ENCODE measurements around the gene REN. TPM values are rescaled to one million over a fixed set of nuclear protein-coding genes. Genes with fewer than 3 reads are reported as not detected.

Gene REN
- total and polyA plus RNA-seq, 4 donors = 0.05 to 0.25 (median 0.15) TPM; not detected in 1

DNA sequence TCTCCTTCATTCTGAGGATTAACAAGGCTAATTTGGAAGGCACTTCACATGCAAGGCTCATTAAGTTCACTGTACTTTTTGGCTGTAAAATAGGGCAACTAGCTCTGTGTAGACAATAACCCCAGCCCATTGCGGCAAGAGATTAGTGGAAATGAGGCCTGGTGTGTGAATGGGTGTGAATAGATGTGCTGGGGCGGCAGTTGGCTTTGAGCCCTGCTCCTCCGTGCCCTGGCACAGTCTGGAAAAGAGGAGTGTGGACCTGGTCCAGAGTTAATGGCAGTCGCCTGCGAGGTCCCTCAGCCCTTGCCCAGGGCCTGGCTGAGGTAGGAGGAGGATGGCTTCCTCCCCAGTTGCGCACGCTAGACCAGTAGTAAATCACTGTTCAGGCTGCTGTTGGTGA, 25.3 kb upstream of the REN start:
- 75% methylated on average over 7 of the region's 7 CpGs for WGBS
- H3K9me3 ChIP-seq (ENCODE audit: control insufficient read depth in 4 of 4, low read length in 3 of 4) = no peaks in the 10 kb centered on the region
- no peak overlapping the region for H3K27ac ChIP-seq (ENCODE audit: low read depth in 1 of 2, low read length in 2 of 2)
- no peak overlapping the region for H3K4me3 ChIP-seq (ENCODE audit: low read depth in 1 of 3, low read length in 3 of 3)
- no peak overlapping the region for H3K9ac ChIP-seq (ENCODE audit: low read depth in 1 of 2, low read length in 2 of 2)
- H3K36me3 ChIP-seq (ENCODE audit: control insufficient read depth in 4 of 4, insufficient read depth in 3 of 4, low read depth in 1 of 4, low read length in 3 of 4) = no peaks in the 10 kb centered on the region
- no peak for DNase-seq (ENCODE audit: low spot score)
- TF ChIP-seq RXRA (IDR thresholded peaks at IDR 0.05) (no peak), HNF4G (IDR thresholded peaks at IDR 0.05) (no peak), RAD21 (IDR thresholded peaks at IDR 0.05) (no peak), EGR1 (IDR thresholded peaks at IDR 0.05; ENCODE audit: low read depth in 2 of 2) (no peak), SP1 (IDR thresholded peaks at IDR 0.05) (no peak), GABPA (IDR thresholded peaks at IDR 0.05 in 1 of 2, conservative IDR thresholded peaks at IDR 0.05 in 1 of 2) (no peak), TAF1 (conservative IDR thresholded peaks at IDR 0.05) (no peak), FOXA2 (IDR thresholded peaks at IDR 0.05) (no peak), YY1 (IDR thresholded peaks at IDR 0.05) (no peak)
- TF ChIP-seq, protein P1, sequence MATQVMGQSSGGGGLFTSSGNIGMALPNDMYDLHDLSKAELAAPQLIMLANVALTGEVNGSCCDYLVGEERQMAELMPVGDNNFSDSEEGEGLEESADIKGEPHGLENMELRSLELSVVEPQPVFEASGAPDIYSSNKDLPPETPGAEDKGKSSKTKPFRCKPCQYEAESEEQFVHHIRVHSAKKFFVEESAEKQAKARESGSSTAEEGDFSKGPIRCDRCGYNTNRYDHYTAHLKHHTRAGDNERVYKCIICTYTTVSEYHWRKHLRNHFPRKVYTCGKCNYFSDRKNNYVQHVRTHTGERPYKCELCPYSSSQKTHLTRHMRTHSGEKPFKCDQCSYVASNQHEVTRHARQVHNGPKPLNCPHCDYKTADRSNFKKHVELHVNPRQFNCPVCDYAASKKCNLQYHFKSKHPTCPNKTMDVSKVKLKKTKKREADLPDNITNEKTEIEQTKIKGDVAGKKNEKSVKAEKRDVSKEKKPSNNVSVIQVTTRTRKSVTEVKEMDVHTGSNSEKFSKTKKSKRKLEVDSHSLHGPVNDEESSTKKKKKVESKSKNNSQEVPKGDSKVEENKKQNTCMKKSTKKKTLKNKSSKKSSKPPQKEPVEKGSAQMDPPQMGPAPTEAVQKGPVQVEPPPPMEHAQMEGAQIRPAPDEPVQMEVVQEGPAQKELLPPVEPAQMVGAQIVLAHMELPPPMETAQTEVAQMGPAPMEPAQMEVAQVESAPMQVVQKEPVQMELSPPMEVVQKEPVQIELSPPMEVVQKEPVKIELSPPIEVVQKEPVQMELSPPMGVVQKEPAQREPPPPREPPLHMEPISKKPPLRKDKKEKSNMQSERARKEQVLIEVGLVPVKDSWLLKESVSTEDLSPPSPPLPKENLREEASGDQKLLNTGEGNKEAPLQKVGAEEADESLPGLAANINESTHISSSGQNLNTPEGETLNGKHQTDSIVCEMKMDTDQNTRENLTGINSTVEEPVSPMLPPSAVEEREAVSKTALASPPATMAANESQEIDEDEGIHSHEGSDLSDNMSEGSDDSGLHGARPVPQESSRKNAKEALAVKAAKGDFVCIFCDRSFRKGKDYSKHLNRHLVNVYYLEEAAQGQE (IDR thresholded peaks at IDR 0.05) = no peak
- TF ChIP-seq, protein P2, sequence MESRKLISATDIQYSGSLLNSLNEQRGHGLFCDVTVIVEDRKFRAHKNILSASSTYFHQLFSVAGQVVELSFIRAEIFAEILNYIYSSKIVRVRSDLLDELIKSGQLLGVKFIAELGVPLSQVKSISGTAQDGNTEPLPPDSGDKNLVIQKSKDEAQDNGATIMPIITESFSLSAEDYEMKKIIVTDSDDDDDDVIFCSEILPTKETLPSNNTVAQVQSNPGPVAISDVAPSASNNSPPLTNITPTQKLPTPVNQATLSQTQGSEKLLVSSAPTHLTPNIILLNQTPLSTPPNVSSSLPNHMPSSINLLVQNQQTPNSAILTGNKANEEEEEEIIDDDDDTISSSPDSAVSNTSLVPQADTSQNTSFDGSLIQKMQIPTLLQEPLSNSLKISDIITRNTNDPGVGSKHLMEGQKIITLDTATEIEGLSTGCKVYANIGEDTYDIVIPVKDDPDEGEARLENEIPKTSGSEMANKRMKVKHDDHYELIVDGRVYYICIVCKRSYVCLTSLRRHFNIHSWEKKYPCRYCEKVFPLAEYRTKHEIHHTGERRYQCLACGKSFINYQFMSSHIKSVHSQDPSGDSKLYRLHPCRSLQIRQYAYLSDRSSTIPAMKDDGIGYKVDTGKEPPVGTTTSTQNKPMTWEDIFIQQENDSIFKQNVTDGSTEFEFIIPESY (IDR thresholded peaks at IDR 0.05) = no peak
- TF ChIP-seq, protein P3, sequence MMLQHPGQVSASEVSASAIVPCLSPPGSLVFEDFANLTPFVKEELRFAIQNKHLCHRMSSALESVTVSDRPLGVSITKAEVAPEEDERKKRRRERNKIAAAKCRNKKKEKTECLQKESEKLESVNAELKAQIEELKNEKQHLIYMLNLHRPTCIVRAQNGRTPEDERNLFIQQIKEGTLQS (IDR thresholded peaks at IDR 0.05) = no peak
- TF ChIP-seq, protein P4, sequence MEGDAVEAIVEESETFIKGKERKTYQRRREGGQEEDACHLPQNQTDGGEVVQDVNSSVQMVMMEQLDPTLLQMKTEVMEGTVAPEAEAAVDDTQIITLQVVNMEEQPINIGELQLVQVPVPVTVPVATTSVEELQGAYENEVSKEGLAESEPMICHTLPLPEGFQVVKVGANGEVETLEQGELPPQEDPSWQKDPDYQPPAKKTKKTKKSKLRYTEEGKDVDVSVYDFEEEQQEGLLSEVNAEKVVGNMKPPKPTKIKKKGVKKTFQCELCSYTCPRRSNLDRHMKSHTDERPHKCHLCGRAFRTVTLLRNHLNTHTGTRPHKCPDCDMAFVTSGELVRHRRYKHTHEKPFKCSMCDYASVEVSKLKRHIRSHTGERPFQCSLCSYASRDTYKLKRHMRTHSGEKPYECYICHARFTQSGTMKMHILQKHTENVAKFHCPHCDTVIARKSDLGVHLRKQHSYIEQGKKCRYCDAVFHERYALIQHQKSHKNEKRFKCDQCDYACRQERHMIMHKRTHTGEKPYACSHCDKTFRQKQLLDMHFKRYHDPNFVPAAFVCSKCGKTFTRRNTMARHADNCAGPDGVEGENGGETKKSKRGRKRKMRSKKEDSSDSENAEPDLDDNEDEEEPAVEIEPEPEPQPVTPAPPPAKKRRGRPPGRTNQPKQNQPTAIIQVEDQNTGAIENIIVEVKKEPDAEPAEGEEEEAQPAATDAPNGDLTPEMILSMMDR (IDR thresholded peaks at IDR 0.05; ENCODE audit: low read depth, low read length, missing input control) = no peak
- TF ChIP-seq, protein P5, sequence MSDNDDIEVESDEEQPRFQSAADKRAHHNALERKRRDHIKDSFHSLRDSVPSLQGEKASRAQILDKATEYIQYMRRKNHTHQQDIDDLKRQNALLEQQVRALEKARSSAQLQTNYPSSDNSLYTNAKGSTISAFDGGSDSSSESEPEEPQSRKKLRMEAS (IDR thresholded peaks at IDR 0.05) = no peak
- H3K27me3 ChIP-seq (ENCODE audit: control insufficient read depth in 4 of 4, insufficient read depth in 4 of 4, low read length in 3 of 4) = peaks cover 0 to 3% (median 0%) of the 10 kb centered on the region in 4 donors
- H3K4me1 ChIP-seq (ENCODE audit: control insufficient read depth in 4 of 4, insufficient read depth in 4 of 4, low read length in 3 of 4) = peaks cover 0 to 3% (median 0%) of the 10 kb centered on the region in 4 donors

Measured in liver (tissue), 9 donors.